Skeletal muscle tissue (tissue), 4 donors: ENCODE data around the gene S100A11. TPM values are rescaled to one million over a fixed set of nuclear protein-coding genes. Genes with fewer than 3 reads are reported as not detected.

Experiments used
- H3K27ac ChIP-seq: one replicate; pipeline ENCODE4 v1.7.0; 2013; ENCODE audit warnings: mild to moderate bottlenecking, low read depth, low read length, inconsistent platforms
- H3K27me3 ChIP-seq, 3 donors: one replicate each; pipeline ENCODE4 v1.7.0; 2013; ENCODE audit warnings: low read length in 3 of 3; ENCODE audit not compliant: control insufficient read depth in 3 of 3, insufficient read depth in 3 of 3
- H3K36me3 ChIP-seq, 3 donors: one replicate each; pipeline ENCODE4 v1.7.0; 2013; ENCODE audit warnings: low read length in 3 of 3; ENCODE audit not compliant: control insufficient read depth in 3 of 3, insufficient read depth in 3 of 3
- H3K4me1 ChIP-seq, 3 donors: one replicate each; pipeline ENCODE4 v1.7.0; 2013; ENCODE audit warnings: low read length in 3 of 3, mild to moderate bottlenecking in 3 of 3; ENCODE audit not compliant: control insufficient read depth in 3 of 3, insufficient read depth in 3 of 3
- H3K4me3 ChIP-seq, 3 donors: one replicate each; pipeline ENCODE4 v1.7.0; 2013; ENCODE audit warnings: low read length in 3 of 3
- H3K9ac ChIP-seq, 3 donors: one replicate each; pipeline ENCODE4 v1.7.0; 2013; ENCODE audit warnings: low read length in 3 of 3, mild to moderate bottlenecking in 3 of 3, moderate library complexity in 2 of 3, low read depth in 1 of 3
- H3K9me3 ChIP-seq, 3 donors: one replicate each; pipeline ENCODE4 v1.7.0; 2013; ENCODE audit warnings: low read length in 3 of 3; ENCODE audit not compliant: control insufficient read depth in 3 of 3
- total RNA-seq: library from RNA; depleted of rRNA; stranded (reverse); fragments of >200 nt; gene quantifications from one replicate; pipeline ENCODE4 v1.2.3, GENCODE V29; 2014
- donor health status: Osteomylitis.

S100A11 gene
- total RNA-seq, 1 donor from 2014 or later, result 10.4 TPM

DNA sequence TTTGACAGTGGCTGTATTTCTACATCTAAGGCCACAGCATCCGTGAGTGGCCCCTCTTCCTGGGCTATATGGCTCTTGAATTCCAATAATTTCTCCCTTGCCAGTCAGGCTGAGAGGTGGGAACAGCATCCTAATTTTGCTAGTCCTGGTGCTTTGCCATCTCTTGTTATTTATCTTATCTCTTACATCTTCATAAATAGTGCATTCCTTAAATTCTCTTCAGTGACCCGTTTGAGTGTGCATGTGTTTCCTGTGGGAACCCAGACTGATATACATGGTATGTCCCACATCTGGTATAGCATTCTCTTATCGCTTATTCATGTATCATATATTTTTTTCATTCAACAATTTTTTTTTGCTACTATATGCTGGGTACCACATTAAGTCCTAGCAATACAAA lies 9.9 kb downstream of the S100A11 start:
- H3K9me3 ChIP-seq, result no peaks in the 10 kb centered on the region
- H3K36me3 ChIP-seq, result peaks cover 0 to 6% (median 5%) of the 10 kb centered on the region in 3 donors
- no peak overlapping the region for H3K4me3 ChIP-seq
- H3K27me3 ChIP-seq, result peaks cover 0 to 10% (median 8%) of the 10 kb centered on the region in 3 donors
- H3K4me1 ChIP-seq, result no peaks in the 10 kb centered on the region
- H3K27ac ChIP-seq, result no peak overlapping the region
- no peak overlapping the region for H3K9ac ChIP-seq

DNA sequence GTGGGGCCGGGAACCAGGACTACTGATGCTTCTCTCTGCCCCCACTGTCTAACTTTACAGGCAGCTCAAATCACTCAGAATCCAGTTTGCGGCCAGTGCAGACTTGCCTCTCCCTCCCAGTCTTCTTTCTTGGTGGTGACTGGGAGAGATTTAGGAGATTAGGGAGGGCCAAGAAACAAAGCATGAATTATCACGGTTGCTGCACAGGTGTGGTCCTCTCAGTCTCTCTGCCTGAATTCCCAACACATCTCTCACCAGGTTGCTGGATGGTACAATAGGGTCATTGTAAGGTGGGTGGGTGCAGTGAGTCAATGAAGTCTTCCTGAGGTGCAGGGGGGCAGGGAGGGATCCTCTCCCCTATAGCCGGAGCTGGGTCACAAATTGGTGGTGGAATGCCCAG lies 12.6 kb downstream of the S100A11 start:
- Histone ChIP-seq H3K9me3 (no peaks in the 10 kb centered on the region), H3K36me3 (no peaks in the 10 kb centered on the region), H3K27me3 (peaks cover 0 to 13% (median 10%) of the 10 kb centered on the region in 3 donors), H3K4me3 (no peak overlapping the region), H3K9ac (no peak overlapping the region), H3K27ac (no peak overlapping the region), H3K4me1 (no peaks in the 10 kb centered on the region)

DNA sequence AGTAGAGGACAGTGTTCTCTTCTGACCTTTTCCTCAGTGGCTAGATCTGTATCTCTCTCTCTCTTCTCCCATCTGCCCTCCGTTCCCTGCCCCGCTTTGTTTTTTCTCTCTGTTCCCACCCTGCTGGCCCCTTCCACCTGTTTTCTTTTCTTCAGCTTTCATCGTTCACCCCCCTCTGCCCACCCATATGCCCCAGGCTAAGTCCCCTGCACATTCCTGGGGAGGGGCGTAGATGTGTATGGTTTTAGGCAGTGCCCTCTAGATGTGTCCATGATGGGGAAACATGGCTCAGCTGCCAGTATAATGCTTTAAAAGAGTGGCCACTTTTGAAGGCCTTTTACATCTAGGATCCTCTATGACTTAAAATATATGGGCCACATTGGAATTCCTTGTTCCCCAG lies 13.6 kb downstream of the S100A11 start:
- no peaks in the 10 kb centered on the region for H3K4me1 ChIP-seq
- no peak overlapping the region for H3K9ac ChIP-seq
- H3K36me3 ChIP-seq, result no peaks in the 10 kb centered on the region
- H3K4me3 ChIP-seq, result no peak overlapping the region
- H3K9me3 ChIP-seq, result no peaks in the 10 kb centered on the region
- no peak overlapping the region for H3K27ac ChIP-seq
- H3K27me3 ChIP-seq, result peaks cover 0 to 13% (median 10%) of the 10 kb centered on the region in 3 donors

DNA sequence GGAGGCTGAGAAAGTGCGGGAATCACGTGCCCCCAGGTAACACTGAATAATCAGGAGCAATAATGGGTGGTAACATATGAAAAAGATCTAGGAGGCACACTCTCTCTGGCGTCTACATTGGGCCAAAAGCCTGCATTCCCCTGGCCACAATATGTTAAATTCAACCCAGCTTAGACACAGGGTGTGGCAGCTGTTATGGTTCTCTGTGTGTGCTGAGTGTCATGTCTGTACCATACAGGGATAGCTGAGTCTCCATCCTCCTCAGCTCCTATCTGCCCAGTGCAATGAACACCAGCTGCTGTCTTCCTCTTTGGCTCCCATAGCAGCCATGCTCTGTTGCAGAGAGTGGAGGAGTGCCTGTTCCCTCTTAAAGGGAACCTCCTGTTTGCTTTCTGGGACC lies 14.3 kb downstream of the S100A11 start:
- Histone ChIP-seq H3K27ac (no peak overlapping the region), H3K27me3 (peaks cover 0 to 13% (median 10%) of the 10 kb centered on the region in 3 donors), H3K9ac (no peak overlapping the region)

GRCh38 chr1:152021569-152021968 lies 15.2 kb downstream of the S100A11 start:
- Histone ChIP-seq H3K27ac (no peak overlapping the region), H3K9ac (no peak overlapping the region), H3K36me3 (no peaks in the 10 kb centered on the region), H3K4me3 (no peak overlapping the region), H3K4me1 (no peaks in the 10 kb centered on the region), H3K9me3 (no peaks in the 10 kb centered on the region), H3K27me3 (peaks cover 0 to 13% (median 10%) of the 10 kb centered on the region in 3 donors)

More for the DNA sequence above, 14.3 kb downstream of the S100A11 start:
- H3K4me3 ChIP-seq, result no peak overlapping the region
- no peaks in the 10 kb centered on the region for H3K36me3 ChIP-seq
- H3K9me3 ChIP-seq, result no peaks in the 10 kb centered on the region
- no peaks in the 10 kb centered on the region for H3K4me1 ChIP-seq

- Histone ChIP-seq H3K36me3 (no peaks in the 10 kb centered on the region), H3K9me3 (no peaks in the 10 kb centered on the region), H3K9ac (no peak overlapping the region), H3K27ac (no peak overlapping the region), H3K4me3 (no peak overlapping the region), H3K27me3 (peaks cover 0 to 13% (median 10%) of the 10 kb centered on the region in 3 donors), H3K4me1 (no peaks in the 10 kb centered on the region)
Measured at GRCh38 chr1:152020849-152021248, 16.0 kb downstream of the S100A11 start.

DNA sequence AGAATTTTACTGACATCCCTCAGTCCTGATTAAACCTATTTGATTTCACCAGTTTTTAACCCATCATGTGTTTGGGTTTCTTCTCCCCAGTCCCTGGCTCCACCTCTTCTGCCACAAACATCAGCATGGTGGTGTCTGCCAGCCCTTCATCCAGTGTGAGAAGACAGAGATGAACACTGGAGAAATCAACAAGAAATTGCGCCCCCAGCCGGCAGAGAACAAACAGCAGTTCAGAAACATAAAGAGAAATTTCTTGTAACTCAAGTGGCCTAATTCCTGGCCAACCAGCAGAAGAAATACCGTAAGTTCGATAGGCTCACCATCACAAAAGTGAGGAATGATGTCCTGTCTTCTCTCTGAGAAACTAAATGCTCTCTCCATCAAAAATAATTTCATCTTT lies 18.3 kb downstream of the S100A11 start:
- Histone ChIP-seq H3K4me1 (no peaks in the 10 kb centered on the region), H3K9me3 (no peaks in the 10 kb centered on the region), H3K27me3 (peaks cover 0 to 11% (median 8%) of the 10 kb centered on the region in 3 donors), H3K4me3 (no peak overlapping the region), H3K27ac (no peak overlapping the region), H3K9ac (no peak overlapping the region), H3K36me3 (no peaks in the 10 kb centered on the region)

DNA sequence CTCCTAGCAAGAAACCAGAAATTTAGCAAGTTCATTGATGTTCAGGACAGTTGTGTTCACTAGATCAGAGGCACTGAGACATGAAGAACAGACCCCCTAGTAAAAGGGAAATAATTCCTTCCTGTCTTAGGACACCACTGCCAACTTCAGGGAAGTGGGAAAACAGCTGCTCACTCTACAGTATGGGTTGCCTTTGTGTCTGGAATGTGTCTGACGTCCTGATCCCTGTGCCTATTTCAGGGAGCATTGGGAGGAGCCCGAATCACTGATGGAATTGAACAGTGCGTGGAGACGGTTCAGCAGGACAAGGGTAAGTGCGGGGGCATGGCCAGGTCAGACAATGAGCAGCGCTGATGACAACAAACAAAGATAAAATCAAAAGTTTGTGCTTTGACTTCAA lies 21.0 kb downstream of the S100A11 start:
- no peak overlapping the region for H3K9ac ChIP-seq
- H3K36me3 ChIP-seq, result no peaks in the 10 kb centered on the region
- H3K9me3 ChIP-seq, result no peaks in the 10 kb centered on the region
- H3K4me3 ChIP-seq, result no peak overlapping the region
- no peaks in the 10 kb centered on the region for H3K4me1 ChIP-seq
- peaks cover 3 to 6% (median 4%) of the 10 kb centered on the region in 3 donors for H3K27me3 ChIP-seq
- no peak overlapping the region for H3K27ac ChIP-seq

- no peaks in the 10 kb centered on the region for H3K9me3 ChIP-seq
- H3K27ac ChIP-seq, result no peak overlapping the region
- no peaks in the 10 kb centered on the region for H3K4me1 ChIP-seq
- no peak overlapping the region for H3K9ac ChIP-seq
- H3K27me3 ChIP-seq, result peaks cover 2 to 4% (median 3%) of the 10 kb centered on the region in 3 donors
- no peak overlapping the region for H3K4me3 ChIP-seq
- no peaks in the 10 kb centered on the region for H3K36me3 ChIP-seq
Measured at GRCh38 chr1:152014943-152015342, 21.9 kb downstream of the S100A11 start.

- H3K9me3 ChIP-seq, result no peaks in the 10 kb centered on the region
- no peak overlapping the region for H3K4me3 ChIP-seq
- no peak overlapping the region for H3K27ac ChIP-seq
- H3K4me1 ChIP-seq, result no peaks in the 10 kb centered on the region
- H3K9ac ChIP-seq, result no peak overlapping the region
- H3K27me3 ChIP-seq, result peaks cover 2 to 4% (median 3%) of the 10 kb centered on the region in 3 donors
- no peaks in the 10 kb centered on the region for H3K36me3 ChIP-seq
Measured at GRCh38 chr1:152013664-152014237, 23.1 kb downstream of the S100A11 start.
